GM04504 (cell line): ENCODE data around the gene MOSPD2.

Source experiments
- DNase-seq: peaks from one replicate; pipeline ENCODE4 v3.0.0-alpha.2; 2012; ENCODE audit warnings: low read depth

MOSPD2 gene

DNA sequence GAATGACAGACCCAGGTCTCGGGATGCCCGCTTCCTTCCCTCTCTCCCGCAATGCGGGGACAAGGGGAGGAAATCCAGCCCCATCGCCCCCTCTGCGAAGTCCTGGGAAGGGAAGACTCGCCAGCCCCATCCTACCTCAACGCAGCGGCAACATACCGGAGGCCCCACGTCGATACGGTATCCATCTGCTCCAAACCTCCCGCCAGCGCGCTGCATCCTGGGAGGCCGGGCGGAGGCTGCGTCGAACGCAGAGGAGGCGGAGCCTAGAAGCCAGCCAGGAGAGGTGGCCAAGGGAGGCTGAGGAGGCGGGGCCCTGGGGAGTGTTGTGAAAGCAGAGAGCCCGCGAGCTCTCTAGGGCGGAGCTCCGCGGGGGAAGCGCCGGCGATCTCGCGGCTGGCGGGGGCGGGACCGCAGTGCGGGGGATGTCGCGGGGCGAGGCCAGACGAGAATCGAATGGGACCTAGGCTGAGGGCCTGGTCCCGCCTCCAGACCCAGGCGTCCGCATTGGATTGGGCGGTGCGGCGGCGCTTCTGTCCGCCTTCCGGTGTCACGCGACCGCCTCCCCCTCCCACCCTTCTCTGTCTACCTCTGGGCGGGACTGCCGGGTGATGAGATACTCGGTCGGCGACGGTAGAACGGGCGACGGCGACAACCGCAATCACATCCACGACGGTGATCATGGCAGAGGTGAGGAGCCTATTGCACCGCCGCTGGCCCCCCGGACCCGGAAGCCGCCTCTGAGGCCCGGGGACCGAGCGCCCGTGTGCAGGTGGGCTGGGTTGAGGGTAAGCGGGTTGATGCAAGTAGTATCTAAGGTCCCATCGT is at the start of gene MOSPD2, which contains the start of gene FANCB:
Gene MOSPD2 (plus strand): TSS at position 571 of the 825 bp plus-strand sequence. CDS start 108 bp downstream, at position 679.
Gene FANCB (minus strand): TSS at position 219 of the 825 bp plus-strand sequence. CDS start 7,559 bp downstream, outside the sequence.
- DNase-seq: peak; percentile 88

DNA sequence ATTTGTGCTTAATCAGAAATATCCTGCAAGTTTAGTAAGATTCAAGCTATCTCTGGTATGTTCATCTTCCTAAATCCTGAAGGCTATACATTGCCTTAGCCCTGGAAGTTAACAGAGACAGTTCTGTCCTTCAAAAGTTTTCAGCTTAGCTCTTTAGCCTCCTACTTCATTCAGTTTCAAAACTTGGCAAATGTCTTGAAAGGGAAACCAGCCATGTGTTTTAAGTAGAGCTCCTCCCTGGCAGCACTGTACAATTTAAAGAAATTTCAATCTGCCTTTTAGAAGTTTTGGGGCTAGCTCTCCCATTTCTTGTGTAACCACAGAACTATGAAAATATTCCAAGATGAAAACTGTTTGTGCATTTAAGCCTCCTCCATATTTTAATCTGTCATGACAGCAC is 47.4 kb upstream of the MOSPD2 start:
- DNase-seq: no peak

DNA sequence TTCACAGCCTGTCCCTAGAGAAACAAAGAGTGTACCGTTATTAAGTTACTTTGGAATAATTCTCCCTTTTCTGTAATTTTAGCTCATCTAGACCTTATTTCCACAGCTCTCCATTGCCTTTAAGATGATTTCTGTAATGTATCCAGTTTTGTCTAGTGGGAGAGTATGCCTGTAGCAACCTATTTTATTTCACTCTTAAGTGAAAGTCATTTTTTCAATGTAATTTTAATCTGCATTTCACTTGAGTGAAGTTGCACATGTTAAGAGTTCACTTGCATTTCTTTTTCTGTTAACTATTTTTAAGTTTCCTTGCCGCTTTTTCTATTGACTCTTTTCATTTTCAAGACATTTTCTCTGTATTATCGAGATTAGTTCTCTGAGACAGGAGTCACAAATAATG is 46.9 kb upstream of the MOSPD2 start:
- no peak for DNase-seq

DNA sequence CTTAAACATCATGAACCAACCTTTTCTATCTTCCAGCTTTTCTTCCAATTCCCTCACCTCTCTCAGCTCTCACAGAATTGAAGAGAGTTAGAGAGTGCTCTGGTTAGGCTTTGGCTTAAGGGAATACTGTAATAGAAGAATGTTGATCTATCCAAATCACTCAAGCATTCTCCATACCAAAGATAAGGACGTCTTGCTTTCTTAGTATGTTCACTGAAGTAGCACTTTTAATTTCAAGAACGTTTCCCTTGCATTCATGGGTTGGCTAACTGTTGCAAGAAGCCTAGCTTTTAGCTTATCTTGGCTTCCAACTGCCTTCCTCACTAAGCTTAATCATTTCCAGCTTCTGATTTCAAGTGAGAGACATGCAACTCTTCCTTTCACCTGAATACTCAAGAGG is 43.6 kb upstream of the MOSPD2 start:
- DNase-seq: no peak

- DNase-seq: peak; percentile 13
These were observed 41.1 kb upstream of the MOSPD2 start for GRCh38 chrX:14832151-14832550.

DNA sequence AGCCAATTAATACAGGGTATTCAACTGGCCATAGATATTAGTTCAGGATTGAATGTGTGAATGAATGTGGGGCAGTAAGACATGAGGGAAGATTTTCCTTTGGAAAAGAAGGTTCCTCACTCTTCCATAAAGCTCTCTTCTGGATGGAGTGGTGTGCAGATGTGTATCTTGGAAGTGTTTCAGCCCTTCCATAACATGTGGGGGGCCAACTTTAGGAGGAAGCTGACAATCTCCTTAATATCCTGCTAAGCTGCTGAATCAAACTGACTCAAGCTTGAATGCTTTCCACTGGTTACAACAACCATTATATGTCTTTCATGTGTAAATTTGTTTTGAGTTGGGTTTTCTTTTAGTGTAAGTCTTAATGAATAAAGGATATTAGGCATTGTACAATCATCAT is 40.6 kb upstream of the MOSPD2 start:
- DNase-seq: peak; percentile 8

DNA sequence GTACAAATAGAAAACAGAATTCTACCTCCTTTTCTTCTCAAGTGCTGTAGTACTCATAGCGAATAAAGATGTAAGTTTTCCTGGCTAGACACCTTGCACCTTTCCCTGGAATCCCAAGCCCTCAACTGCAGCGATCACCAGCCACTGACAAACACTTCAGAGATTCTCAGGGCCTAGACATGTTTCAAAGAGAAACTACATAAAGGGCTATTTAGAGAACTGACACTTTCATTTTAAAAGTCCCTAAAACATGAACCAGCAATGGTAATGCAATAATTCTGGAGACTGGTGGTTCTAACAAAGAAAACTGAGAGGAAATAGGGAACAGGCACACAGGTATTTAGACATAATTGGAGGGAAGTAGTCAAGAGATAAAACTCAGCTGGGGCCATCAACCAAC is 36.1 kb upstream of the MOSPD2 start:
- no peak for DNase-seq

DNA sequence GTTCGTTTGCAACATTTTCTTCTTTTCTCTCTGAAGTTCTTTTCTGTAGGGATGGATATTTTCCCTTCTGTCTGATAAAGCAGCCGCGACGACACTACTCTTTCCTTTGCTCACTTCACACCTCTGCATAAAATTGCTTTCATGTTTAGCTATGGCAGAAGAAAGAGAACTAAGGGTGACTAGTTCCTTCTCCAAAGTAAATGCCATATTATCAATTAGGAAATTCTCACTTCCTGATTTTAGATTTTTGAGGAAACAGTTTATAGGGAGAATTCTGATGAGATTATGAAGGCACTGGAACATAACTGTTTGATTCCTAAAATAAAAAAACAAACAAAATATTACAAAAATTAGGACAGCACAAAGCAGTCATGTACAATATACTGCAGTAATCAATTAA is 29.6 kb upstream of the MOSPD2 start:
- no peak for DNase-seq

DNA sequence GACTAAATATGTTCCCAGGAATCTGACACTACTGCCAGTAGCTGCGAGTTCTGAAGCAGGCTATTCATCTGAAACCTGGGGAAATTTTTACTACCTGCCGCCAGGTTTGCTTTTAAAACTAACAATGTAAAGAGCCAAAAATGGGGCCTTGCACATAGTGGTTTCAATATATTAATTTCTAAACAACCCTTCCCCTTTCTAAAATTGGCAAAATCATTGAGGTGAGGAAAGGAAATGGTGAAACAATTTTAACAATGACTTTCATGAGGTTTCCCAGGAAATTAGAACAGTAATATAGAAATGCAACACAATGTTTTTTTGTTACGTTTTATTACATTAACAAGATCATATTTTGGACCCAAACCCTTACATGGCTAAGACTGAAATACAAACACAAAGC is 21.7 kb upstream of the MOSPD2 start:
- DNase-seq: no peak

DNA sequence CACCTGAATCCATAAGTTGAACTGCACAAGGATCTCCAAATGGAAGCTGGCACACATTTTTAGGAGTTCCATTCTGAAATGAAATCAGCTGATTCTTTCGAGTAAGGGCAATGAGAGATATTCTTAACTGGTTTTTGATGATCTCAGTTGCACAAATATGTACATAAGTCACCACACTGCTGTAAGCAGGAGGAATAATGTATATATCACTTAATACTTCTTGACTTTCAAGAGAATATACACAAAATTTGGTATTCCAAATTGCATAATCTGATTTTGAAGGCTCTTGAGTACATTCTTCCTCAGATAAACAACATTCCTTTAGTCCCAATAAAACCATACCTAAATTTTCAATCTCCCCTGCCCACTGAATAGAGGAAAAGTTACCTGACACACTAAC is 8.6 kb upstream of the MOSPD2 start:
- no peak for DNase-seq

DNA sequence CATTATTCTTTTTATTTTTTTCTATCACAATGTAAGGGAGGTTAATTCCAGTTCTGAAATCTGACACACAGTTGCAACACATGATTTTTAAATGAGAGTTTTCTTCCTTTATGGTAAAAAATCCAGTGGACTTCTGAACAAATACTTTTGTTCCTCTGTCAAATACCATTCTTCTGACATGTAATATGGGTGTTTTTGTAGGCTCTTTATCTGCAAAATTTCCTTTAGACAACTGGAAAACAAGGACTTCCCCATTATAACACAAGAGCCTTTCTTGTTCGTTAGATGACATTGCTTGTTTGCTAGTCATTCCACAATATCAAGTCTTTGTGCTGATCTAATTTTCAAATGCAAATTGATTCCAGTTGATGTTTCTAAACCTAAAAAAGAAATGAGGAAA is 8.0 kb upstream of the MOSPD2 start:
- no peak for DNase-seq

DNA sequence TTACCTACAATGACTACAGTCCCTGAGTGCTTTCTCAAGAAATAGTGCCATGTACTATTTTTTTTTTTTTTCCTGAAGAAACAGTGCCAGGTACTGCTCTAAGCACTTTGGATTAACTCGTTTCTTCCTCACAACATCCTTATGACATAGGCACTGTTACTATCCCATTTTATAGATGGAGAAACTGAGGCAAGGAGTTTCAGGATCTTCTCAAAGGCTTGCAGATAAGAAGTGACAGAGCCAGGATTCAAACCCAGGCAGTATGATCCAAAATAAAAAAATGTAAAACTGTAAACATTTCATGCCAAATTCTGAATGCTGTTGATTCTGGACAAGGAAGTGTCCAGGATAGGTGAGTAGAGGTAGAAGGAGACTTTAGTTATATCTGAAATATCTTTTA is 1.5 kb upstream of the MOSPD2 start:
- no peak for DNase-seq

GRCh38 chrX:14872355-14872754 is 866 bp upstream of the MOSPD2 start:
- no peak for DNase-seq

GRCh38 chrX:14873676-14874049 is 442 bp downstream of the MOSPD2 start:
- DNase-seq: no peak

- no peak for DNase-seq
These were observed 2.4 kb downstream of the MOSPD2 start for GRCh38 chrX:14875624-14876023.

GRCh38 chrX:14883826-14884225 is 10.6 kb downstream of the MOSPD2 start:
- DNase-seq: no peak

DNA sequence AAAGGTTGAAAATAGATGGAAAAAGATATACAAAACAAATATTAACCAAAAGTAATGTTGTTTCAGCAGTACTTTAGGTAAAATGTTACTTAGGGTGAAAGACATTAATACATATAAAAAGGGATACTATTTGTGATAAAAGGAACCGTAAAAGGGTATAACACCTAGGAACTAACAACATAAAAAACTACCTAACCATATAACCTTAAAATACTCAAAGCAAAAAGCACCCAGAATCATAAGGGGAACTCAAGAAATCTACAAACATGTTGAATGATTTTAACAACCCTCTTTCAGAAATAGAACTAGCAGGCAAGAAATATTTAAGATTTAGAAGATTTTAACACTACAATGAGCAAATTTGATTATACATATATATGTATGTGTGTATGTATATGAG is 11.5 kb downstream of the MOSPD2 start:
- DNase-seq: no peak

DNA sequence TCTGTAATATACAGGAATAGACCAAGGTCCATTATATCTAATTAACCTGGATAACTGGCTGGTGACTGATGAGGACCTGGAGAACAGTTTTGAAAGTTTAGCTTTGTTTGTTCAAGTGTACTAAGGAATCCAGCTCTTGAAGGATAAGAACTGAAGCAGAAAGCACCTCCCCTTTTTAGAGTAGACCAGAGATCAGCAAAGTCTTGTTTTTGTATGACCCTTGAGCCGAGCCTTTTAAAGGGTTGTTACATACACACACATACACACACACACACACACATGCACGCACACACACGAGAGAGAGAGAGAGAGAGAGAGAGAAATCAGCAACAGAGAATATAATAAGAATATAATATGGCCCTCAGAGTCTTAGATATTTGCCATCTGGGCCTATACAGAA is 13.0 kb downstream of the MOSPD2 start:
- DNase-seq: no peak

- no peak for DNase-seq
These were observed 23.1 kb downstream of the MOSPD2 start for GRCh38 chrX:14896273-14896672.

DNA sequence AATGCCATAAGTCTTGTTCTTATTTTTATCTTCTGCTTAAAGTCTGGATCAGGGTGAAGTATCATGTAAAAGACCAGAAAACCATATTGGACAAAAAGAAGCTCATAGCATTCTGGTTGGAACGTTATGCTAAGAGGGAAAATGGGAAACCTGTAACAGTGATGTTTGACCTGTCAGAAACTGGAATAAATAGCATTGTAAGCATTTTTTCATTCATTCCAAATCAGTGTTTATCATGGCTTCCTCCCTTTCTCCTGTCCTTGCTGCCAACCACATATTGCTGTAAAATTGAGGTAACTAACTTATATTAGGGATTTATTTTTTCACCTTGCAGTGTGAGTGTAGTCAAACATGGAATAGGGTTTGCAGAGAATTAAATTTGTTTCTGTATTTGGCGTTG is 23.8 kb downstream of the MOSPD2 start:
- DNase-seq: no peak

DNA sequence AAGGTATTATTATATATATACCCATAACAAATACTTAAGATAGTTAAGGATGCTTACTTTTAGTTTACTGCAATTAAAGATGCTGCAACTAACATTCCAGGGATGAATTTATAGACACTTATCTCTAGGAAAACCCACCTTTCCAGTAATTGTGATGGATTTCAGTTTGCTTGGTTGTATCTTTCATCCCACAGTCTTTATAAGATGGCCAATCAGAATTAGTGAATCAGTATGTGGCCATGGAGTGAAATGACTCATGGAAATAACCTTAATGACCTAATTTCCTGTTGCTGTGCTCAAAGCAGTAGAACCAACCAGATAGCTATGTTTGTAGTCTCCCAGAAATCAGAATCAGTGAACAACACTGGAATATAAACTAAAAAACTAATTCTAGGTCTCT is 26.4 kb downstream of the MOSPD2 start:
- no peak for DNase-seq

DNA sequence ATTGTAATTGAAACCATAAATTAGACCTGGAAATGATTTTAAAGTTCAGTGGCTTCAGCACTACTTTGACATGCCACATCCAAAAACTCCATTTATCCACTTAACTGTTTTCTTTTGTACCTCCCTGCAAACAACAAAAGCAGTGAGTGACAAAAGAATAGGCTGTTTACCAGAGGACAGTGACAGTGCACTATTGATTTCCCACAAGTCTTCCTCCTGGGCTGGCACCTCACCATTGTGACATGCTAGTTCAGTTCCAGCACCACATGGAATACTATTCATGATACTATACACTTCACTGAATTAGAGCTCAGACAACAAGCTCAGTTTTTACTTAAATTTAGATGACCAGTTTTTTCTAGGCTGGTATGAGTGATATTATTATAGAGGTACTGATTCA is 29.3 kb downstream of the MOSPD2 start:
- DNase-seq: no peak

GRCh38 chrX:14903891-14904290 is 30.7 kb downstream of the MOSPD2 start:
- no peak for DNase-seq

GRCh38 chrX:14913241-14913640 is 40.0 kb downstream of the MOSPD2 start:
- no peak for DNase-seq
